Activated T-helper 1 cell treated with anti-CD3 and anti-CD28 coated beads, Interleukin-12 subunit alpha, Interleukin-12 subunit beta, Interleukin-2, Interleukin-4 antibody, amounts not matched to agents 30 ng/mL and 10 ng/mL and 1 ng/mL, durations not matched to agents 14 hours and 24 hours and 36 hours (primary cell): ENCODE measurements around the gene GRIK4. TPM values are rescaled to one million over a fixed set of nuclear protein-coding genes. Genes with fewer than 3 reads are reported as not detected.
"Not testable (repeated sequence)": the region's sequence is repeated elsewhere in the genome, so short reads cannot be mapped to it uniquely, and the experiment has no call there.

Experiments
- DNase-seq: peaks from one replicate; pipeline ENCODE4 v3.0.0; 2021; ENCODE audit warnings: low spot score
- H3K27ac Mint-ChIP-seq: one replicate; pipeline ENCODE4 v1.8.0; 2021; ENCODE audit warnings: mild to moderate bottlenecking, mixed read lengths
- H3K27me3 Mint-ChIP-seq: one replicate; pipeline ENCODE4 v1.8.0; 2022; ENCODE audit warnings: mild to moderate bottlenecking, moderate library complexity, mixed read lengths; ENCODE audit not compliant: insufficient read depth
- H3K36me3 Mint-ChIP-seq: one replicate; pipeline ENCODE4 v1.8.0; 2021; ENCODE audit warnings: low read depth, mixed read lengths
- H3K4me1 Mint-ChIP-seq: one replicate; pipeline ENCODE4 v1.8.0; 2021; ENCODE audit warnings: low read depth, mixed read lengths
- H3K4me3 Mint-ChIP-seq: one replicate; pipeline ENCODE4 v1.8.0; 2021; ENCODE audit warnings: mild to moderate bottlenecking, moderate library complexity, mixed read lengths
- H3K9me3 Mint-ChIP-seq: one replicate; pipeline ENCODE4 v1.8.0; 2021; ENCODE audit warnings: mixed read lengths
- intact Hi-C: fragments of 100-400 bp; cut with micrococcal nuclease; formaldehyde crosslinking; loops from one replicate; pipeline ENCODE4 v1.15.1; 2024
- total RNA-seq: library from RNA; stranded (reverse); gene quantifications from 2 replicates; pipeline ENCODE4 v1.2.3, GENCODE V29; 2022

The GRIK4 gene
- total RNA-seq, 1 donor from 2014 or later: 0.16 TPM

- intact Hi-C loops: no loop called here
- DNase-seq: no peak
- Mint-ChIP-seq H3K9me3 (no peaks in the 10 kb centered on the region), H3K27me3 (peaks cover 2% of the 10 kb centered on the region), H3K36me3 (no peaks in the 10 kb centered on the region), H3K4me3 (no peak overlapping the region), H3K4me1 (no peaks in the 10 kb centered on the region), H3K27ac (no peak overlapping the region)
Measured at GRCh38 chr11:120606211-120607010, 94.9 kb downstream of the GRIK4 start.

- no peaks in the 10 kb centered on the region for H3K9me3 Mint-ChIP-seq
- H3K4me1 Mint-ChIP-seq: peaks cover 7% of the 10 kb centered on the region
- H3K36me3 Mint-ChIP-seq: no peaks in the 10 kb centered on the region
- intact Hi-C loops: no loop called here
- H3K27ac Mint-ChIP-seq: no peak overlapping the region
- peaks cover 2% of the 10 kb centered on the region for H3K27me3 Mint-ChIP-seq
- no peak overlapping the region for H3K4me3 Mint-ChIP-seq
- no peak for DNase-seq
Measured at GRCh38 chr11:120608061-120608460, 96.5 kb downstream of the GRIK4 start.

DNA sequence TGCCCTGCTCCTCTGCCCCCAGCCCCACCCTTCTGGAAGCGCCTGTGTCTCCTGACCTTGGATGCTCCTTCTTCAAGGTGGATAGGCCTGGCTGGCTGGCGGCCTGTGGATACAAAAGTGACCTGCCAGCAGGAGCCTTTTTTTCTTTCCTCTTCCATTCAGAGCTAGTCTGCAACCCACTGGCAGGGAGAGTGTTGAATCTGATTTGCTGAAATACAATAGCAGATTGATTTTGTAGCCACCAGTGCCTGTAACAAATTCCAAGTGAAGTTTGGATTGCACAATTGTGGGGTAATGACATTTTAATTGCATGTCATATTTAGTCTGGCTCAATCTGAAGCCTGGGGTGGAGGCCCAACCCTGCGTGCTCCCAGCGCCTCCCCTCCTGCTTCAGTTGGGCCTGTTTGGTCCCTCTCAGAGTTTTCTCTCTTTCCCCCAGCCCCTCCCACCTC lies 97.2 kb downstream of the GRIK4 start:
- H3K27ac Mint-ChIP-seq: no peak overlapping the region
- peaks cover 2% of the 10 kb centered on the region for H3K27me3 Mint-ChIP-seq
- no peak overlapping the region for H3K4me3 Mint-ChIP-seq
- no peak for DNase-seq
- intact Hi-C loops: no loop called here
- H3K4me1 Mint-ChIP-seq: peaks cover 13% of the 10 kb centered on the region
- no peaks in the 10 kb centered on the region for H3K36me3 Mint-ChIP-seq
- no peaks in the 10 kb centered on the region for H3K9me3 Mint-ChIP-seq

DNA sequence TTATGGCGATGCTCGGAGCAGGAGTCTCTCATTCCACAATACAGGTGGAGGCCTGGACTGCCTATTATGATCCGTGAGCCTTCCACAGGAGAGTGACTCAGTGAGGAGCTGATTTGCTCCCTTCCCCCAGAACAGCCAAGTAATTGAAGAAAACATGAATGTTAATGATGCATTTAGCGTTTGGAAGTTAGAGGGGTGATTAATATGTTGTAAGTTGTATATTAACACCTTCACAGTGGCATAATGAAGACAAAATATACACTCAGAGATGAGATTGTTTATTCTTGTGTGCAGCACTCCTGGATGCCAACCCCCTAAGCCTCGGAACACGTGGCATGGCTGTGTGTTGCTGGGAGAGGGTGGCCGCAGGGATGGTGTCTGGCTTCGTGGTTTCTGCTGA lies 98.6 kb downstream of the GRIK4 start:
- H3K9me3 Mint-ChIP-seq: no peaks in the 10 kb centered on the region
- peaks cover 17% of the 10 kb centered on the region for H3K4me1 Mint-ChIP-seq

DNA sequence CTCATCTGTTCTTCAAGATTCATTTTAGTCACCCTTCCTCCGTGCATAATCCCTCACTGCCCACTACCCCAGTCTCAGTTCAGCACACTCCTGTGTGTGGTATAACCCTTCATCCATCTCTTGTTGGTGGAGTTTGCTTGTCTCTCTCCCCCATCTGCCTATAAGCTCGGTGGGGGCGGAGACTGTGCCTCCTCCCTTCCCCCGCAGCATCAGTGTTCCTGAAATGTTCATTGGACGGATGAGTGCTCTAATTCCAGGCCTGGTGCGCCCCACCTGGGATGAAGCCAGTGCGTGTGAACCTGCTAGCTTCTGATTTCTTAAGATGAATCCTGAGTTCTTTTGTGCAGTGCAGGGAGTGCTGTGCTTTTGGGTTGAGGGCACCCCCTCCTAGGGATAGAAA lies 100.0 kb downstream of the GRIK4 start:
- intact Hi-C loops: no loop called here
- Mint-ChIP-seq H3K9me3 (no peaks in the 10 kb centered on the region), H3K27me3 (peaks cover 2% of the 10 kb centered on the region), H3K4me1 (peaks cover 17% of the 10 kb centered on the region), H3K4me3 (no peak overlapping the region), H3K27ac (no peak overlapping the region), H3K36me3 (no peaks in the 10 kb centered on the region)
- DNase-seq: no peak

More for the DNA sequence above, 98.6 kb downstream of the GRIK4 start:
- no peaks in the 10 kb centered on the region for H3K36me3 Mint-ChIP-seq
- no peak overlapping the region for H3K27ac Mint-ChIP-seq
- H3K27me3 Mint-ChIP-seq: peaks cover 2% of the 10 kb centered on the region
- intact Hi-C loops: no loop called here
- DNase-seq: no peak
- H3K4me3 Mint-ChIP-seq: no peak overlapping the region

DNA sequence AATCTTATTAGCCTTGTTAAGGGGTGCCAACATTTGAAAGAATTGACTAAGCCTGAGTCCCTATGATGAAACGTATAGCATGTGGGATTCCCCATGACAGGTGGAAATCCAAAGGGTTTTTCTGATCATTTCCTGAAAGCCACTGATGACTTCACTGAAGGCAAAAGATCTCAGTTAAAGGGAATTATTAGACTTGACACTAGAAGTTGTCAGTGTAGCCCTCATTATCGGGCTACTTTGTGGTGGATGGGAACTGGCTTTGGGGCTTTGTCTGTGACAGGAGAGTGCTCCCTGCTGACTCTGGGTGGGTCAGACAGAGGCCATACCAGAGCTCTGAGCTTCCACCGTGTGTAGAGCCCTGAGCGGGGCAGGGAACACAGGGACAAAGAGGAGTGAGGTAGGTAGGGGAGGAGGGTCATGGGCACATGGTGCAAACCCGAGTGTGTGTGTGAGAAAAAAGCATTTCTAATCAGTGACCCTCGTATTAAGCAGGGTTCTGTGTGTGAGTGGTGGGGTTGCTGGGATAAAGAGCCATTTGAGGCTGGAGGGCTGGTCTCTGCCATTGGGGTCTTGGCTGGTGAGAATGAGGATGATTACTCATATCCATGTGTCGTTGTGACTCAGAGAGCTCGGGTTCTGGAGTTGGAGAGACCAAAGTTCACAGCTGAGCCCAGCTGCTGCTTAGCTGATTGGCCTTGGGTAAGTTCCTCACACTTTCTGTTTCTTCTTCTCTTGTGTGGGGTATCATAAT lies 101.1 kb downstream of the GRIK4 start:
- DNase-seq: no peak
- Mint-ChIP-seq H3K27ac (peak overlapping the region; percentile 45), H3K4me3 (no peak overlapping the region)

GRCh38 chr11:120613264-120614226 lies 102.0 kb downstream of the GRIK4 start:
- H3K36me3 Mint-ChIP-seq: no peaks in the 10 kb centered on the region
- peak overlapping the region; percentile 45 for H3K27ac Mint-ChIP-seq
- peaks cover 2% of the 10 kb centered on the region for H3K27me3 Mint-ChIP-seq
- peaks cover 10% of the 10 kb centered on the region for H3K9me3 Mint-ChIP-seq
- DNase-seq: no peak
- H3K4me3 Mint-ChIP-seq: no peak overlapping the region
- intact Hi-C loops: no loop called here
- H3K4me1 Mint-ChIP-seq: peaks cover 17% of the 10 kb centered on the region

More for the DNA sequence above, 101.1 kb downstream of the GRIK4 start:
- H3K27me3 Mint-ChIP-seq: peaks cover 2% of the 10 kb centered on the region
- no peaks in the 10 kb centered on the region for H3K36me3 Mint-ChIP-seq
- peaks cover 2% of the 10 kb centered on the region for H3K9me3 Mint-ChIP-seq
- H3K4me1 Mint-ChIP-seq: peaks cover 17% of the 10 kb centered on the region
- intact Hi-C loops: no loop called here

- H3K36me3 Mint-ChIP-seq: no peaks in the 10 kb centered on the region
- intact Hi-C loops: no loop called here
Measured at GRCh38 chr11:120615391-120615790, 103.8 kb downstream of the GRIK4 start.

DNA sequence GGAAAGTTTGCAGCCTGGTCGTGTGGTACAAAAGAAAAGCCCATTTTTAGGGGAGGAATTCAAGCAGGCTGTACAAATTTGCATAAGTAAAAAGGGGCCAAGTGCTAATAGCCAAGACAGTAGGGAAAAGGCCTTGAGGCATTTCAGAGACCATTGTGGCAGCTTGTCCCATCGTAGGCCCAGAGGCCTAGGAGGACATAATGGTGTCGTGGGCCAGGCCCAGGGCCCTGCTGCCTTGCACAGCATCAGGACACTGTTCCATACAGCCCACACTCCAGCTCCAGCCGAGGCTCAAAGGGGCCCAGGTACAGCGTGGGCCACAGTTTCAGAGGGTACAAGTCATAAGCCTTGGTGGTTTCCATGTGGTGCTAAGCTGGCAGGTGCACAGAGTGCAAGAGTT lies 106.9 kb downstream of the GRIK4 start:
- Mint-ChIP-seq H3K27me3 (peaks cover 2% of the 10 kb centered on the region), H3K36me3 (no peaks in the 10 kb centered on the region), H3K4me3 (no peak overlapping the region), H3K4me1 (peaks cover 7% of the 10 kb centered on the region), H3K9me3 (peaks cover 12% of the 10 kb centered on the region), H3K27ac (no peak overlapping the region)
- DNase-seq: no peak
- intact Hi-C loops: no loop called here

More at GRCh38 chr11:120615391-120615790, 103.8 kb downstream of the GRIK4 start:
- no peak for DNase-seq
- Mint-ChIP-seq H3K4me3 (no peak overlapping the region), H3K9me3 (peaks cover 12% of the 10 kb centered on the region), H3K4me1 (peaks cover 17% of the 10 kb centered on the region), H3K27me3 (peaks cover 2% of the 10 kb centered on the region), H3K27ac (no peak overlapping the region)

- H3K9me3 Mint-ChIP-seq: peaks cover 12% of the 10 kb centered on the region
- H3K27me3 Mint-ChIP-seq: peaks cover 2% of the 10 kb centered on the region
- no peak overlapping the region for H3K4me3 Mint-ChIP-seq
- intact Hi-C loops: no loop called here
- no peaks in the 10 kb centered on the region for H3K36me3 Mint-ChIP-seq
- no peaks in the 10 kb centered on the region for H3K4me1 Mint-ChIP-seq
- H3K27ac Mint-ChIP-seq: no peak overlapping the region
- DNase-seq: no peak
Measured at GRCh38 chr11:120622189-120622875, 110.8 kb downstream of the GRIK4 start.

DNA sequence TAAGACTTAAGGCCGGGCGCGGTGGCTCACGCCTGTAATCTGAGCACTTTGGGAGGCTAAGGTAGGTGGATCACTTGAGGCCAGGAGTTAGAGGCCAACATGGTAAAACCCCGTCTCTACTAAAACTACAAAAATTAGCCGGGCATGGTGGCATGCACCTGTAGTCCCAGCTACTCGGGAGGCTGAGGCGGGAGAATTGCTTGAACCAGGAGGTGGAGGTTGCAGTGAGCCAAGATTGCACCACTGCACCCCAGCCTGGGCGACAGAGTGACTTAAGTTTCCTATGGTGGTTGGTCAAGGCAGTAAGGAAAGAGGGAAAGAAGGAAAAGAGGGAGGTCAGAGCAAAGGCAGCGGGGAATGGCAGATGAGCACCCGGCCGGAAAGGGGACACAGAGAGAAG lies 113.4 kb downstream of the GRIK4 start:
- H3K27me3 Mint-ChIP-seq, H3K4me1 Mint-ChIP-seq, DNase-seq, intact Hi-C loops, H3K4me3 Mint-ChIP-seq, H3K27ac Mint-ChIP-seq, H3K36me3 Mint-ChIP-seq, H3K9me3 Mint-ChIP-seq: not testable (repeated sequence)

GRCh38 chr11:120625565-120625964 lies 114.0 kb downstream of the GRIK4 start:
- Mint-ChIP-seq H3K36me3 (no peaks in the 10 kb centered on the region), H3K4me3 (no peak overlapping the region), H3K27me3 (no peaks in the 10 kb centered on the region), H3K4me1 (no peaks in the 10 kb centered on the region), H3K27ac (no peak overlapping the region), H3K9me3 (no peaks in the 10 kb centered on the region)
- intact Hi-C loops: no loop called here
- DNase-seq: no peak
